Astrocyte of the spinal cord (primary cell): ENCODE measurements around the gene PPM1E.
"Not testable (repeated sequence)": the region's sequence is repeated elsewhere in the genome, so short reads cannot be mapped to it uniquely, and the experiment has no call there.

ENCODE experiments used
- DNase-seq: peaks from one replicate; pipeline ENCODE4 v3.0.0; 2011; ENCODE audit warnings: low read depth, low spot score
- H3K4me3 ChIP-seq: 2 replicates; pipeline ENCODE4 v1.5.1; 2011; ENCODE audit warnings: low read depth, mild to moderate bottlenecking, low read length, moderate library complexity
- CTCF ChIP-seq: IDR thresholded peaks from 2 replicates; pipeline ENCODE4 v1.5.1; 2012; ENCODE audit warnings: low read depth, mild to moderate bottlenecking, low read length, inconsistent platforms
- in situ Hi-C: cut with HindIII; loops from 2 replicates; pipeline ENCODE4 v1.10.0; 2017; ENCODE audit warnings: low sequenced_read_pairs

PPM1E gene

GRCh38 chr17:58829172-58829637 lies 73.6 kb downstream of the PPM1E start:
- in situ Hi-C loops = no loop called here
- DNase-seq = no peak
- no peak overlapping the region for H3K4me3 ChIP-seq
- TF ChIP-seq CTCF = no peak

- in situ Hi-C loops = no loop called here
- DNase-seq = no peak
- no peak overlapping the region for H3K4me3 ChIP-seq
- no peak for TF ChIP-seq CTCF
Observed at GRCh38 chr17:58831780-58832179, 76.1 kb downstream of the PPM1E start.

- in situ Hi-C loops = no loop called here
- no peak for TF ChIP-seq CTCF
- no peak for DNase-seq
- H3K4me3 ChIP-seq = no peak overlapping the region
Observed at GRCh38 chr17:58832514-58832913, 76.9 kb downstream of the PPM1E start.

- in situ Hi-C loops = no loop called here
- TF ChIP-seq CTCF = no peak
- H3K4me3 ChIP-seq = no peak overlapping the region
Observed at GRCh38 chr17:58837699-58838098, 82.0 kb downstream of the PPM1E start.

GRCh38 chr17:58840820-58841612 lies 85.4 kb downstream of the PPM1E start:
- in situ Hi-C loops = no loop called here
- no peak for TF ChIP-seq CTCF
- no peak overlapping the region for H3K4me3 ChIP-seq
- no peak for DNase-seq

More at GRCh38 chr17:58837699-58838098, 82.0 kb downstream of the PPM1E start:
- DNase-seq = no peak

GRCh38 chr17:58846413-58846812 lies 90.8 kb downstream of the PPM1E start:
- DNase-seq, H3K4me3 ChIP-seq, in situ Hi-C loops: not testable (repeated sequence)

GRCh38 chr17:58850106-58850505 lies 94.5 kb downstream of the PPM1E start:
- DNase-seq, in situ Hi-C loops, H3K4me3 ChIP-seq: not testable (repeated sequence)
